ENCODE data around the gene SHC2. TPM values are rescaled to one million over a fixed set of nuclear protein-coding genes. Genes with fewer than 3 reads are reported as not detected.

SHC2 gene
- total and polyA plus RNA-seq, 2 donors (not counting 3 experiments of a cell fraction or from before 2014, with no cell fraction given) = 7.5 to 11.8 TPM

GRCh38 chr19:441213-441836, 19.5 kb downstream of the SHC2 start:
- FAIRE-seq (no peak), DNase-seq (ENCODE audit: low read depth, low spot score) (no peak)
- ChIA-PET POLR2A (no interaction called here), CTCF (no interaction called here)
- Histone ChIP-seq H2AFZ (ENCODE audit: low read depth, low read length) (no peak overlapping the region), H3K27me3 (ENCODE audit: control insufficient read depth in 2 of 2, insufficient read depth in 2 of 2, low read length in 2 of 2) (no peaks in the 10 kb centered on the region), H3K9me3 (replicated peaks; ENCODE audit: control insufficient read depth, insufficient read depth, low read length) (no peaks in the 10 kb centered on the region), H3K4me1 (ENCODE audit: control insufficient read depth, extremely low read depth, insufficient read depth, low read length) (no peaks in the 10 kb centered on the region), H3K36me3 (ENCODE audit: control insufficient read depth in 2 of 2, extremely low read depth in 1 of 2, insufficient read depth in 2 of 2, low read length in 2 of 2) (no peaks in the 10 kb centered on the region), H3K4me2 (ENCODE audit: insufficient read depth, low read length) (no peak overlapping the region), H3K27ac (ENCODE audit: insufficient read depth, low read depth, low read length) (no peak overlapping the region), H3K9me1 (replicated peaks; ENCODE audit: control insufficient read depth, extremely low read depth, insufficient read depth, low read length) (no peaks in the 10 kb centered on the region), H3K4me3 (replicated peaks in 1 of 3; ENCODE audit: insufficient read depth in 1 of 3, low read depth in 1 of 3, low read length in 3 of 3) (no peak overlapping the region), H4K20me1 (replicated peaks; ENCODE audit: control insufficient read depth, extremely low read depth, insufficient read depth, low read length) (no peaks in the 10 kb centered on the region), H3K9ac (replicated peaks; ENCODE audit: extremely low read depth, insufficient read depth, low read length) (no peak overlapping the region), H3K79me2 (ENCODE audit: control insufficient read depth, insufficient read depth, low read length) (no peaks in the 10 kb centered on the region)
- TF ChIP-seq EZH2 (IDR thresholded peaks at IDR 0.05; ENCODE audit: borderline replicate concordance, low read depth, low read length, severe bottlenecking) (no peak), POLR2A (IDR thresholded peaks at IDR 0.05; ENCODE audit: low read depth, low read length) (no peak), FOS (IDR thresholded peaks at IDR 0.05; ENCODE audit: borderline replicate concordance, insufficient read depth, low read length) (no peak), MYC (IDR thresholded peaks at IDR 0.05; ENCODE audit: low read depth, low read length) (no peak), JUN (IDR thresholded peaks at IDR 0.05; ENCODE audit: borderline replicate concordance, insufficient read depth, insufficient read length, low read depth) (no peak), POLR2AphosphoS5 (IDR thresholded peaks at IDR 0.05; ENCODE audit: insufficient read depth, low read depth, low read length) (no peak), GATA2 (IDR thresholded peaks at IDR 0.05; ENCODE audit: insufficient read depth, insufficient read length, low read depth, low read length) (no peak)
- TF ChIP-seq, protein P1, sequence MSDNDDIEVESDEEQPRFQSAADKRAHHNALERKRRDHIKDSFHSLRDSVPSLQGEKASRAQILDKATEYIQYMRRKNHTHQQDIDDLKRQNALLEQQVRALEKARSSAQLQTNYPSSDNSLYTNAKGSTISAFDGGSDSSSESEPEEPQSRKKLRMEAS (IDR thresholded peaks at IDR 0.05; ENCODE audit: insufficient read depth, insufficient read length) = no peak
- TF ChIP-seq, protein P2, sequence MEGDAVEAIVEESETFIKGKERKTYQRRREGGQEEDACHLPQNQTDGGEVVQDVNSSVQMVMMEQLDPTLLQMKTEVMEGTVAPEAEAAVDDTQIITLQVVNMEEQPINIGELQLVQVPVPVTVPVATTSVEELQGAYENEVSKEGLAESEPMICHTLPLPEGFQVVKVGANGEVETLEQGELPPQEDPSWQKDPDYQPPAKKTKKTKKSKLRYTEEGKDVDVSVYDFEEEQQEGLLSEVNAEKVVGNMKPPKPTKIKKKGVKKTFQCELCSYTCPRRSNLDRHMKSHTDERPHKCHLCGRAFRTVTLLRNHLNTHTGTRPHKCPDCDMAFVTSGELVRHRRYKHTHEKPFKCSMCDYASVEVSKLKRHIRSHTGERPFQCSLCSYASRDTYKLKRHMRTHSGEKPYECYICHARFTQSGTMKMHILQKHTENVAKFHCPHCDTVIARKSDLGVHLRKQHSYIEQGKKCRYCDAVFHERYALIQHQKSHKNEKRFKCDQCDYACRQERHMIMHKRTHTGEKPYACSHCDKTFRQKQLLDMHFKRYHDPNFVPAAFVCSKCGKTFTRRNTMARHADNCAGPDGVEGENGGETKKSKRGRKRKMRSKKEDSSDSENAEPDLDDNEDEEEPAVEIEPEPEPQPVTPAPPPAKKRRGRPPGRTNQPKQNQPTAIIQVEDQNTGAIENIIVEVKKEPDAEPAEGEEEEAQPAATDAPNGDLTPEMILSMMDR (IDR thresholded peaks at IDR 0.05; ENCODE audit: extremely low read depth in 1 of 2, insufficient read depth in 1 of 2, low read depth in 1 of 2, low read length in 2 of 2) = no peak
- BruUV-seq (replicated peaks) = no TSS peak
- dilution Hi-C loops (cut with MboI; ENCODE audit: extremely low pct_ligation_motif_present, low sequenced_read_pairs) = no loop called here
- intact Hi-C loops (cut with micrococcal nuclease) = no loop called here

All from endothelial cell of umbilical vein (primary cell).